IMR-90 (cell line): Measurements from ENCODE around the gene CEMIP2. TPM values are rescaled to one million over a fixed set of nuclear protein-coding genes. Genes with fewer than 3 reads are reported as not detected.
A peak's percentile ranks its signal among the peaks of the same experiment; 100 is the strongest.

ENCODE experiments used
- ATAC-seq: fragments of 200-7000 bp; cut with Tn5 transposase; 2 replicates; pipeline ENCODE4 v1.9.1; 2020; ENCODE audit warnings: low read depth, mild to moderate bottlenecking, moderate library complexity
- BruUV-seq: library from RNA; stranded (reverse); fragments of 400-500 nt; replicated peaks from 2 replicates; lab custom pipeline; 2021; lab: Mats Ljungman, UMichigan
- CTCF ChIA-PET: fragments of 300-600 bp; formaldehyde crosslinking; extraction: SDS; loops from one replicate; lab custom pipeline; 2021; ENCODE audit warnings: antibody characterized with exemption; lab: Yijun Ruan, JAX
- POLR2A ChIA-PET: fragments of 300-600 bp; sonication (Branson Sonifier 250); formaldehyde crosslinking; loops from one replicate; lab custom pipeline; 2022; ENCODE audit warnings: antibody characterized with exemption; ENCODE audit not compliant: unreplicated experiment; lab: Charles Lee
- DNase-seq: peaks from one replicate; pipeline ENCODE4 v3.0.0; 2013
- H2AFZ ChIP-seq: replicated peaks from 2 replicates; pipeline ENCODE3; 2013; ENCODE audit warnings: low read length, mild to moderate bottlenecking; ENCODE audit not compliant: poor library complexity
- H2AK5ac ChIP-seq: 2 replicates; pipeline ENCODE4 v1.6.1; 2013; ENCODE audit warnings: low read depth, low read length, inconsistent platforms
- H2AK9ac ChIP-seq: replicated peaks from 2 replicates; pipeline ENCODE3; 2013; ENCODE audit warnings: mild to moderate bottlenecking, low read depth, low read length, moderate library complexity; ENCODE audit not compliant: poor library complexity
- H2BK120ac ChIP-seq: 2 replicates; pipeline ENCODE4 v1.6.1; 2013; ENCODE audit warnings: low read depth, low read length, inconsistent platforms
- H2BK15ac ChIP-seq: 3 replicates; pipeline ENCODE4 v1.6.1; 2013; ENCODE audit warnings: low read depth, low read length, inconsistent platforms
- H2BK20ac ChIP-seq: 2 replicates; pipeline ENCODE4 v1.6.1; 2013; ENCODE audit warnings: low read depth, mild to moderate bottlenecking, inconsistent platforms, low read length, moderate library complexity
- H2BK5ac ChIP-seq: 2 replicates; pipeline ENCODE4 v1.6.1; 2013; ENCODE audit warnings: mild to moderate bottlenecking, low read depth, low read length, inconsistent platforms; ENCODE audit not compliant: poor library complexity, severe bottlenecking
- H3K14ac ChIP-seq: replicated peaks from 2 replicates; pipeline ENCODE4 v1.6.1; 2013; ENCODE audit warnings: low read depth, low read length, inconsistent platforms
- H3K18ac ChIP-seq: 2 replicates; pipeline ENCODE4 v1.6.1; 2013; ENCODE audit warnings: low read depth, low read length, control low read depth
- H3K23ac ChIP-seq: 2 replicates; pipeline ENCODE4 v1.6.1; 2013; ENCODE audit warnings: low read depth, low read length, inconsistent platforms
- H3K27ac ChIP-seq: 2 replicates; pipeline ENCODE4 v1.5.1; 2013; ENCODE audit warnings: mild to moderate bottlenecking, control low read depth, low read length; ENCODE audit not compliant: insufficient read depth
- H3K27me3 ChIP-seq: 2 replicates; pipeline ENCODE4 v1.6.1; 2013; ENCODE audit warnings: low read length; ENCODE audit not compliant: control insufficient read depth, insufficient read depth
- H3K36me3 ChIP-seq: 2 replicates; pipeline ENCODE4 v1.6.1; 2013; ENCODE audit warnings: low read length, mixed read lengths; ENCODE audit not compliant: control insufficient read depth, insufficient read depth
- H3K4ac ChIP-seq: 2 replicates; pipeline ENCODE4 v1.6.1; 2013; ENCODE audit warnings: low read depth, low read length, inconsistent platforms
- H3K4me1 ChIP-seq: 2 replicates; pipeline ENCODE4 v1.6.1; 2013; ENCODE audit warnings: low read length, mixed read lengths; ENCODE audit not compliant: control insufficient read depth, insufficient read depth
- H3K4me2 ChIP-seq: 2 replicates; pipeline ENCODE4 v1.6.1; 2013; ENCODE audit warnings: low read depth, mild to moderate bottlenecking, control low read depth, low read length, moderate library complexity
- H3K4me3 ChIP-seq: 2 replicates; pipeline ENCODE4 v1.5.1; 2013; ENCODE audit warnings: low read depth, mild to moderate bottlenecking, control low read depth, low read length, moderate library complexity; ENCODE audit not compliant: insufficient read depth
- H3K56ac ChIP-seq: 2 replicates; pipeline ENCODE4 v1.6.1; 2013; ENCODE audit warnings: low read length, inconsistent platforms; ENCODE audit not compliant: insufficient read depth; ENCODE audit errors: extremely low read depth
- H3K79me1 ChIP-seq, 2 experiments: 2 replicates each; pipeline ENCODE4 v1.6.1; 2013; ENCODE audit warnings: low read length in 2 of 2, inconsistent platforms in 1 of 2, low read depth in 1 of 2
- H3K9ac ChIP-seq: 2 replicates; pipeline ENCODE4 v1.6.1; 2013; ENCODE audit warnings: low read depth, low read length, control low read depth
- H3K9me1 ChIP-seq: 2 replicates; pipeline ENCODE4 v1.6.1; 2013; ENCODE audit warnings: low read length, inconsistent platforms; ENCODE audit not compliant: insufficient read depth
- H3K9me3 ChIP-seq: 2 replicates; pipeline ENCODE4 v1.6.1; 2013; ENCODE audit warnings: low read length; ENCODE audit not compliant: control insufficient read depth, insufficient read depth
- H4K20me1 ChIP-seq: 2 replicates; pipeline ENCODE4 v1.6.1; 2013; ENCODE audit warnings: low read length, inconsistent platforms; ENCODE audit not compliant: insufficient read depth
- H4K5ac ChIP-seq: 2 replicates; pipeline ENCODE4 v1.6.1; 2013; ENCODE audit warnings: mild to moderate bottlenecking, low read depth, low read length, control low read depth
- H4K8ac ChIP-seq, 2 experiments: 2 replicates each; pipeline ENCODE4 v1.6.1; 2013; ENCODE audit warnings: low read depth in 2 of 2, low read length in 2 of 2, control low read depth in 1 of 2, inconsistent platforms in 1 of 2
- H4K91ac ChIP-seq: 2 replicates; pipeline ENCODE4 v1.6.1; 2013; ENCODE audit warnings: low read depth, low read length, inconsistent platforms; ENCODE audit not compliant: insufficient read depth
- BHLHE40 ChIP-seq: fragments of 150-350 bp; IDR thresholded peaks from 2 replicates; pipeline ENCODE4 v1.6.1; 2016; ENCODE audit warnings: mild to moderate bottlenecking, low read depth, low read length
- CEBPB ChIP-seq: IDR thresholded peaks from 2 replicates; pipeline ENCODE4 v1.6.1; 2012; ENCODE audit warnings: low read depth, low read length, improper control_type of control experiment
- CHD1 ChIP-seq: IDR thresholded peaks from 2 replicates; pipeline ENCODE4 v1.6.1; 2012; ENCODE audit warnings: low read depth, low read length, improper control_type of control experiment
- ELK1 ChIP-seq: fragments of 150-350 bp; IDR thresholded peaks from 2 replicates; pipeline ENCODE4 v1.6.1; 2016; ENCODE audit warnings: low read depth, mild to moderate bottlenecking, low read length, moderate library complexity, borderline replicate concordance
- FOS ChIP-seq: fragments of 150-350 bp; IDR thresholded peaks from 2 replicates; pipeline ENCODE4 v1.6.1; 2016; ENCODE audit warnings: low read depth, low read length
- MAFK ChIP-seq: IDR thresholded peaks from 2 replicates; pipeline ENCODE4 v1.6.1; 2012; ENCODE audit warnings: low read depth, low read length, improper control_type of control experiment
- MAZ ChIP-seq: IDR thresholded peaks from 2 replicates; pipeline ENCODE4 v1.6.1; 2012; ENCODE audit warnings: low read depth, mild to moderate bottlenecking, low read length, improper control_type of control experiment, moderate library complexity, borderline replicate concordance
- MXI1 ChIP-seq: IDR thresholded peaks from 2 replicates; pipeline ENCODE4 v1.6.1; 2012; ENCODE audit warnings: low read depth, mild to moderate bottlenecking, low read length, moderate library complexity, borderline replicate concordance
- NFE2L2 ChIP-seq: fragments of 150-350 bp; IDR thresholded peaks from 2 replicates; pipeline ENCODE4 v1.6.1; 2016; ENCODE audit warnings: low read depth, mild to moderate bottlenecking, low read length
- POLR2A ChIP-seq: IDR thresholded peaks from 2 replicates; pipeline ENCODE4 v1.6.1; 2012; ENCODE audit warnings: mild to moderate bottlenecking, low read depth, low read length
- RAD21 ChIP-seq: IDR thresholded peaks from 2 replicates; pipeline ENCODE4 v1.6.1; 2012; ENCODE audit warnings: low read length, improper control_type of control experiment
- RCOR1 ChIP-seq: IDR thresholded peaks from 2 replicates; pipeline ENCODE4 v1.6.1; 2012; ENCODE audit warnings: mild to moderate bottlenecking, low read length, improper control_type of control experiment; ENCODE audit not compliant: insufficient replicate concordance
- RFX5 ChIP-seq: IDR thresholded peaks from 2 replicates; pipeline ENCODE4 v1.8.0; 2012; ENCODE audit warnings: low read depth, mild to moderate bottlenecking, low read length, moderate library complexity
- SMC3 ChIP-seq: fragments of 150-350 bp; IDR thresholded peaks from 2 replicates; pipeline ENCODE4 v1.6.1; 2016; ENCODE audit warnings: low read depth, mild to moderate bottlenecking, antibody characterized with exemption, low read length, moderate library complexity
- USF2 ChIP-seq: fragments of 150-350 bp; IDR thresholded peaks from 2 replicates; pipeline ENCODE4 v1.6.1; 2017; ENCODE audit warnings: mild to moderate bottlenecking, antibody characterized with exemption, low read length, low read depth
- WGBS, 2 experiments: methylation state at CpG; one replicate each; pipeline versions ENCODE4 v1.1.5 to v1.1.7; 2013; ENCODE audit warnings: missing lambda C conversion rate in 2 of 2; ENCODE audit not compliant: insufficient read length in 1 of 2; ENCODE audit errors: extremely low coverage in 2 of 2; 5-methylcytosine and 5-hydroxymethylcytosine counted together
- dilution Hi-C: fragments of 300-500 bp; cut with HindIII; formaldehyde crosslinking; loops from one replicate; pipeline ENCODE4 v1.14.3; 2018; ENCODE audit warnings: low sequenced_read_pairs; ENCODE audit not compliant: unreplicated experiment
- in situ Hi-C: fragments of 300-500 bp; cut with MboI; formaldehyde crosslinking; loops from 3 replicates; pipeline ENCODE4 v1.14.3; 2019; ENCODE audit warnings: low sequenced_read_pairs, inconsistent platforms, mixed read lengths
- intact Hi-C: fragments of 100-400 bp; cut with micrococcal nuclease; formaldehyde crosslinking; loops from 2 replicates; pipeline ENCODE4 v1.10.0; 2022
- polyA plus RNA-seq, 3 experiments: library from polyadenylated mRNA; depleted of rRNA; stranded (reverse); fragments of >200 nt; gene quantifications; 2 replicates each; pipeline ENCODE4 v1.2.3, GENCODE V29; 2012; ENCODE audit warnings: low replicate concordance in 1 of 3
- total RNA-seq: library from RNA; depleted of rRNA; stranded (reverse); fragments of >200 nt; gene quantifications from 2 replicates; pipeline ENCODE4 v1.2.3, GENCODE V29; 2012
- TF ChIP-seq, protein P1 (sequence below): conservative IDR thresholded peaks from 2 replicates; pipeline ENCODE4 v1.5.1; 2012; ENCODE audit warnings: mild to moderate bottlenecking, low read depth, low read length, improper control_type of control experiment

The CEMIP2 gene
- total and polyA plus RNA-seq, 2 of the 4 experiments (the other 2 are of a cell fraction) = 65.2 to 67.4 TPM

- peaks cover 20% of the 10 kb centered on the region for H3K4me1 ChIP-seq
- H4K5ac ChIP-seq = peak overlapping the region; percentile 3
- peaks cover 6% of the 10 kb centered on the region for H3K9me1 ChIP-seq
- no peak overlapping the region for H3K56ac ChIP-seq
- no peak overlapping the region for H3K9ac ChIP-seq
- no peaks in the 10 kb centered on the region for H3K27me3 ChIP-seq
- H2BK20ac ChIP-seq = peak overlapping the region; percentile 79; the same call in 1 of the 2 replicates
- peak overlapping the region; percentile 74 for H2BK120ac ChIP-seq
- H4K20me1 ChIP-seq = peaks cover 3% of the 10 kb centered on the region; the same call in 1 of the 2 replicates
- no peak overlapping the region for H3K4me3 ChIP-seq
- no peak overlapping the region for H2AFZ ChIP-seq
- DNase-seq = no peak
- no CpG with 5 or more reads among the region's 3 CpGs for WGBS, 2 experiments
- H4K91ac ChIP-seq = peak overlapping the region; percentile 80
- H3K18ac ChIP-seq = peak overlapping the region; percentile 93
- H2AK5ac ChIP-seq = peak overlapping the region; percentile 30; the same call in 1 of the 2 replicates
- H3K23ac ChIP-seq = no peak overlapping the region
- peak overlapping the region; percentile 84 for H2BK5ac ChIP-seq
- H2BK15ac ChIP-seq = no peak overlapping the region
- in situ Hi-C loops (no loop called here), intact Hi-C loops (no loop called here), dilution Hi-C loops (no loop called here)
- H3K9me3 ChIP-seq = no peaks in the 10 kb centered on the region
- H3K4ac ChIP-seq = peak overlapping the region; percentile 41; the same call in 1 of the 2 replicates
- peaks cover 3 to 6% of the 10 kb centered on the region in 2 experiments; a peak in 1 of 4 replicates for H3K79me1 ChIP-seq
- H4K8ac ChIP-seq = peak overlapping the region; percentile 16 to 57; a peak in 3 of 4 replicates
- no peaks in the 10 kb centered on the region for H3K36me3 ChIP-seq
- CTCF ChIA-PET = interaction anchor here (1.0 kb wide), 1 partner anchor 76 kb away, joined by 9 read pairs; no protein-coding TSS in a partner anchor
- H3K4me2 ChIP-seq = no peak overlapping the region
- ATAC-seq = no peak
- no peak overlapping the region; the same call in 1 of the 2 replicates for H3K27ac ChIP-seq
- no TSS peak for BruUV-seq
- no peak overlapping the region for H2AK9ac ChIP-seq
- TF ChIP-seq CHD1 (no peak), POLR2A (no peak), USF2 (no peak), ELK1 (no peak), MXI1 (no peak), RAD21 (no peak), BHLHE40 (no peak), MAZ (no peak), MAFK (no peak), NFE2L2 (no peak), RCOR1 (no peak), FOS (no peak), CEBPB (no peak), SMC3 (no peak), RFX5 (no peak)
- TF ChIP-seq, protein P1, sequence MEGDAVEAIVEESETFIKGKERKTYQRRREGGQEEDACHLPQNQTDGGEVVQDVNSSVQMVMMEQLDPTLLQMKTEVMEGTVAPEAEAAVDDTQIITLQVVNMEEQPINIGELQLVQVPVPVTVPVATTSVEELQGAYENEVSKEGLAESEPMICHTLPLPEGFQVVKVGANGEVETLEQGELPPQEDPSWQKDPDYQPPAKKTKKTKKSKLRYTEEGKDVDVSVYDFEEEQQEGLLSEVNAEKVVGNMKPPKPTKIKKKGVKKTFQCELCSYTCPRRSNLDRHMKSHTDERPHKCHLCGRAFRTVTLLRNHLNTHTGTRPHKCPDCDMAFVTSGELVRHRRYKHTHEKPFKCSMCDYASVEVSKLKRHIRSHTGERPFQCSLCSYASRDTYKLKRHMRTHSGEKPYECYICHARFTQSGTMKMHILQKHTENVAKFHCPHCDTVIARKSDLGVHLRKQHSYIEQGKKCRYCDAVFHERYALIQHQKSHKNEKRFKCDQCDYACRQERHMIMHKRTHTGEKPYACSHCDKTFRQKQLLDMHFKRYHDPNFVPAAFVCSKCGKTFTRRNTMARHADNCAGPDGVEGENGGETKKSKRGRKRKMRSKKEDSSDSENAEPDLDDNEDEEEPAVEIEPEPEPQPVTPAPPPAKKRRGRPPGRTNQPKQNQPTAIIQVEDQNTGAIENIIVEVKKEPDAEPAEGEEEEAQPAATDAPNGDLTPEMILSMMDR = no peak
- H3K14ac ChIP-seq = peak overlapping the region; percentile 77
- POLR2A ChIA-PET = no interaction called here
Observed at GRCh38 chr9:71678999-71679398, 89.3 kb downstream of the CEMIP2 start.
